NCI-H128 (cell line): Measurements from ENCODE around the gene CCDC80.
A peak's percentile ranks its signal among the peaks of the same experiment; 100 is the strongest.
"Not testable (repeated sequence)": the region's sequence is repeated elsewhere in the genome, so short reads cannot be mapped to it uniquely, and the experiment has no call there.

Experiments used
- DNase-seq: peaks from one replicate; lab custom pipeline; 2025; ENCODE audit not compliant: unreplicated experiment; lab: John Stamatoyannopoulos, UW

Gene CCDC80

GRCh38 chr3:112593258-112593657, 47.7 kb downstream of the CCDC80 start:
- no peak for DNase-seq

GRCh38 chr3:112587336-112587735, 53.6 kb downstream of the CCDC80 start:
- no peak for DNase-seq

- no peak for DNase-seq
Observed at GRCh38 chr3:112585782-112586181, 55.2 kb downstream of the CCDC80 start.

DNA sequence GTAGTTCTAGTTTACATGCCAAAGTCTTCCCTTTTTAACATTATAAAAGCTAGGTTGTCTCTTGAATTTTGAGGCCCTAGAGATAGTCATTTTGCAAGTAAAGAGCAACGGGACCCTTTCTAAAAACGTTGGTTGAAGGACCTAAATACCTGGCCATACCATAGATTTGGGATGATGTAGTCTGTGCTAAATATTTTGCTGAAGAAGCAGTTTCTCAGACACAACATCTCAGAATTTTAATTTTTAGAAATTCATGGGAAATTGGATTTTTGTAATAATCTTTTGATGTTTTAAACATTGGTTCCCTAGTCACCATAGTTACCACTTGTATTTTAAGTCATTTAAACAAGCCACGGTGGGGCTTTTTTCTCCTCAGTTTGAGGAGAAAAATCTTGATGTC, 57.8 kb downstream of the CCDC80 start:
- no peak for DNase-seq

- DNase-seq = no peak
Observed at GRCh38 chr3:112582244-112582874, 58.6 kb downstream of the CCDC80 start.

DNA sequence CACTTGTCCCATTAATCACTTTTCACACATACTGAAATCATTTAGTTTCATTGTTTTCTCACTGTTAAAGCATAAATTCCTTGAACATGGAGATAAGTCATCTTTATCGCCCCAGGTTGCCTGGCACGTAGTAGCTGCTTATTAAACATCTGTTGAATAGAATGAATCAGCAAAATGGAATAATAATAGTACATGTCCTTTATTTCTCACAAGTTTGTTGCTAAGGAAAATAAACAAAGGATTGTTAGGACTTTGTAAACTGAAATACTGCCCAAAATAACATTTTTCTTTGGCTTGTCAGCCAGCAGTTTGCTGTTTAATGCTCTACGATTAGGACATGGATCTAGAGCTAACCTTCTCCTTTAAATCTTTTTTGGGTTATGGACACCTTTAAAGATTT, 61.2 kb downstream of the CCDC80 start:
- no peak for DNase-seq

GRCh38 chr3:112579232-112579631, 61.7 kb downstream of the CCDC80 start:
- DNase-seq = no peak

DNA sequence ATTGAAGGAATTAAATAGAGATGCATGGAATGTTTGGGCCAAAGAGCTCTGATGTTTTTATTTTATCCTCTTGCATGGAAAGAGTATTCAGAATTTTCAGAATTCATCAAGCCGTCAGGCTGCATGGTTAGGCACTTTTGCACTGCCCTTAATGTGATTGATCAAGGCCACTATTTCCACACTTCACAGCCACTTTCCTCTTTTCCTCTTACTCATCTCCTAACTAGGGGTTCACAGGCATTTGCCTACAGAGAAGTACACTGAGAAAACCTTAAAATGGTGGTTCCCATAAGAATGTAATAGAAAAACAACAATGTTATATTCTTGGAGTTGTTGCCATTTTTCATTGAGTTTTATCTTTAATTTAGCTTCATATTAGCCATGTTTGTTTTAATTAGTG, 68.2 kb downstream of the CCDC80 start:
- no peak for DNase-seq

DNA sequence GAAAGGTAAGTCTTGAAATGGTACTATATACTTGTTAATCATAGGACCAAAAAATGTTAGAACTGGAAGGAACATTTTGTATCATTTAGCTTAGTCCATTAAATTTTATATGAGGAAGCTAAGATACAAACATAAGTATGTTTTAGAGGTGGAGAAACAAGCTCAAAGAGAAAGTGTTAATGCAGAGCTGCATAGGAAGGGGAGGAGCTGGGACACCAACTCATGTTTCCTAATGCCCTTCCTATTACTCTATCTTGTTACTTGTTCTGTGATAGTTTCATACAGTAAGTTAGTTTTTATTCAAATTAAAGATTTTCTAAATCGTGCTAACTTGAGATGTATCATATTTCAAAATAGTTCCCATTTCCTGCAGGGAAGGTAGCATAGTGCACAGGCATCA, 71.7 kb downstream of the CCDC80 start:
- DNase-seq = no peak

GRCh38 chr3:112568642-112569041, 72.3 kb downstream of the CCDC80 start:
- DNase-seq = no peak

DNA sequence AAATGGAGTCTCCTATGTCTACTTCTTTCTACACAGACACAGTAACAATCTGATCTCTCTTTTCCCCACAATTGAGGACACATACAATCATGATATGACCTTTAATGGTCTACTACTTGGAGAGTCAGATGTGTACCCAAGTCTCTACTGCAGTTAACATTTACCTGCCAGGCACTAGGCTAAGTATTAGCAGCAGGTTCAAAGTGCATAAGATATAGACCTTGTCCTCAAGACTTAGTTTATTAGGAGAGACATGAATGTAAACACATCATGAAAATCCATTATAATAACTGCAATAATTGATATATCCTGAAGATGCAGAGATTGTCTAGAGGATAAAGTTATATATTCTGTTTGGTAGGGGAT, 76.0 kb downstream of the CCDC80 start:
- no peak for DNase-seq

GRCh38 chr3:112564247-112564939, 76.5 kb downstream of the CCDC80 start:
- DNase-seq = not testable (repeated sequence)

DNA sequence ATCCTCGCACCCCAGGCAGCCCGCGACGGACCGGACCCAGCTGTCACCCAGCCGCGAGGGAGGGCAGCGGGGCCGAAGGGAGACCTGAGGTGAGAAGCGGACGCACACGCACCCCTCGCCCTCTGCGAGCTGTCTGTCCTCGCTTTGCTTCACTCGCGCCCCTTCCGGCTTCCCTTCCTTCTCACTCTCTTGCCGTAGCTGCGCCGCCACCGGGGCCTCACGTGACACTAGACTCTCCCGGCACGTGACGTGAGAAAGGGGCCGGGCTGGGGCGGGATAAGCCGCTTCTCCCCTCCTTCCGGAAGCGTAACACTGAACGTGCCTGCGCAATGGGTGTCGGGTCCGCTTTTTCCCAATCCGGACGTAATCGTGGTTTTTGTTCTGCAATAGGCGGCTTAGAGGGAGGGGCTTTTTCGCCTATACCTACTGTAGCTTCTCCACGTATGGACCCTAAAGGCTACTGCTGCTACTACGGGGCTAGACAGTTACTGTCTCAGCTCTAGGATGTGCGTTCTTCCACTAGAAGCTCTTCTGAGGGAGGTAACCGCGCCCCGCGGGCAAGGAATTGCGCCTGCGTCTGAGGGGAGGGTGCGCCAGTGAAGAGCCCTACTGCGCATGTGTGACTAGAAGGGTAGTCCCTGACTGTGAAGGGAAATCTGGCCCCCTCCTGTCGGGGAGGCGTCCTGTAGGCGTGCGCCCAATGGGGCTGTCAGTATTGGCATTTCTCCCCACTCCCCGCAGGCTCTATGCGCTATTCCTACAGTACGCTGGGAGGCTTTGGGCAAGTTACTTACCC, 79.0 kb downstream of the CCDC80 start, which contains the start of the genes ATG3 and SLC35A5:
Gene ATG3 (minus strand): TSS at position 229 of the 796 bp plus-strand sequence. CDS start 434 bp downstream, outside the sequence.
Gene SLC35A5 (plus strand): TSS at position 312 of the 796 bp plus-strand sequence. CDS start 1,359 bp downstream, outside the sequence.
- DNase-seq = peak; percentile 98

DNA sequence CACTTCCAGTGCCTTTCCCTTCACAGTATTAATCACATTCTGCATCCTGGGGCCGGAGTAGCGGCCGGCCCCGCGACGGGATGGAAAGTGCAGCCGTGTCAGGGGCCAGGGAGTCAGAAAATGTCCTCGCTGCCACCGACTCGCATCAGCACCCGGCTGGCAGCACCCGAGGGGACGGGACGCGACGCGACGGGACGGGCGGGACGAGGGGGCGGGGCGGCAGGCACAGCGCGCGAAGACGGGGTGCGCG, 79.5 kb downstream of the CCDC80 start:
- peak; percentile 63 for DNase-seq

- DNase-seq = peak; percentile 48
Observed at GRCh38 chr3:112560721-112561483, 80.0 kb downstream of the CCDC80 start.

- DNase-seq = no peak
Observed at GRCh38 chr3:112560307-112560706, 80.6 kb downstream of the CCDC80 start.

DNA sequence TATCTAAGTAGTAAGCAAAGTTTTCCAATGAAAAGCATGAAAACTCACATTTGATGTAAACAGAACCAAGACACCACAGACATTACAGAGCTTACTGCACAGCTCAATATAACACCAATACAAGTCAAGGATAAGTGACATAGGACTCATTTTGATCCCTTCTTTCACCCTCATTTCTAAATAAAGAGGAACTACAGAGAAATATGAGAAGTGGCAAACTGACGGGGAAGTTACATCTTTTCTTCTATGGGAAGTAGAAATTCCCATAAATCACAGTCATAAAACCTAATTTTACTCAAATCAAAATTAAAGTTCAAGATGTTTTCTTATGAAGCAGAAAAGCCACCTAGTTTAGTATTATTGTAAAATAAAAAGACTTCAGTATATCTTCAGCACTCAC, 83.0 kb downstream of the CCDC80 start:
- DNase-seq = no peak

DNA sequence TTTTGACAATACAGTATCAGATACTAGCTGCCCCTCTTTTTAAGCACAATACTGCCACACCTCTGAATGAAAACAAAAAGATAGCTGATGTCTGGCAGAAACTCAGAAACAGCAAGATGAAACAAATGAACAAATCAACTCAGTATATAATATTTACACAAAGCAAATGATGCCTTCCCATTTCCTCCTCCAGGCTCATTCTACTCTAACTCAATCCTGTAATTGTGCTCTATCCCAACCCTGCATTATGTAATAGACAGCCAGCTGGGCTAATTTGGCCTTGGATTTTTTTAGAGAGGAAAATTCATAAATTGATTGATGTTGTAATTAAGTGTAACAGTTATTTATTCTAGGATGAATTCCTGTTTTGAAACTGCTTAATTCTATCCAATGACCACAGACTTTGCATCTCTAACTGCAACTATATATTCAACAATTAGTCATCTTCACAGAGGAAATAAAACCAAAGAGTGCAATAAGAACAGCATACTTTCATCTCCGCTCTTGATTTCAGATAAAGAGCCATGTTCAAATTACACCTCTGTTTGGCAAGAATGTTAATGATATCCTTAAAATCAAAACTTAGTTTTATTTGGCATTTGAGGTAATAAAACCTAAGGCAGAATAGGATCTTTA, 85.3 kb downstream of the CCDC80 start:
- DNase-seq = no peak

GRCh38 chr3:112550859-112551258, 90.1 kb downstream of the CCDC80 start:
- no peak for DNase-seq
